Stimulated activated effector memory CD8-positive, alpha-beta T cell treated with anti-CD3 and anti-CD28 coated beads, Interleukin-12 subunit alpha, Interleukin-12 subunit beta, amount 100 ng/mL, for 72 hours (primary cell): ENCODE measurements around the gene SMIM35.

Experiments
- ATAC-seq: fragments of 150-1000 bp; cut with Tn5 transposase; 2 replicates; pipeline ENCODE4 v1.10.0; 2021
- DNase-seq, 2 donors: peaks; one replicate each; pipeline ENCODE4 v3.0.0; 2021 to 2022; ENCODE audit warnings: low spot score in 2 of 2
- H3K27ac Mint-ChIP-seq: one replicate; pipeline ENCODE4 v1.8.0; 2022; ENCODE audit warnings: mild to moderate bottlenecking, mixed read lengths
- H3K36me3 Mint-ChIP-seq: one replicate; pipeline ENCODE4 v1.8.0; 2022; ENCODE audit warnings: mild to moderate bottlenecking, mixed read lengths
- H3K4me1 Mint-ChIP-seq: one replicate; pipeline ENCODE4 v1.8.0; 2022; ENCODE audit warnings: mixed read lengths
- H3K4me3 Mint-ChIP-seq: one replicate; pipeline ENCODE4 v1.8.0; 2022; ENCODE audit warnings: mild to moderate bottlenecking, mixed read lengths
- H3K9me3 Mint-ChIP-seq: one replicate; pipeline ENCODE4 v1.8.0; 2022; ENCODE audit warnings: mixed read lengths

Gene SMIM35

GRCh38 chr11:118095967-118096367 is 9.2 kb upstream of the SMIM35 start:
- Mint-ChIP-seq H3K9me3 (no peaks in the 10 kb centered on the region), H3K36me3 (no peaks in the 10 kb centered on the region), H3K4me3 (no peak overlapping the region), H3K27ac (no peak overlapping the region), H3K4me1 (peaks cover 7% of the 10 kb centered on the region)
- DNase-seq (no peak), ATAC-seq (no peak)

GRCh38 chr11:118095493-118095892 is 8.7 kb upstream of the SMIM35 start:
- H3K36me3 Mint-ChIP-seq: no peaks in the 10 kb centered on the region
- H3K4me1 Mint-ChIP-seq: peaks cover 7% of the 10 kb centered on the region
- H3K9me3 Mint-ChIP-seq: no peaks in the 10 kb centered on the region
- H3K4me3 Mint-ChIP-seq: no peak overlapping the region
- no peak overlapping the region for H3K27ac Mint-ChIP-seq
- DNase-seq (no peak), ATAC-seq (no peak)

GRCh38 chr11:118092907-118093571 is 6.3 kb upstream of the SMIM35 start:
- DNase-seq (no peak), ATAC-seq (no peak)
- H3K36me3 Mint-ChIP-seq: no peaks in the 10 kb centered on the region
- no peak overlapping the region for H3K27ac Mint-ChIP-seq
- no peak overlapping the region for H3K4me3 Mint-ChIP-seq
- peaks cover 3% of the 10 kb centered on the region for H3K9me3 Mint-ChIP-seq
- H3K4me1 Mint-ChIP-seq: no peaks in the 10 kb centered on the region

- Mint-ChIP-seq H3K4me3 (no peak overlapping the region), H3K27ac (no peak overlapping the region), H3K36me3 (no peaks in the 10 kb centered on the region), H3K9me3 (peaks cover 10% of the 10 kb centered on the region), H3K4me1 (no peaks in the 10 kb centered on the region)
- ATAC-seq: no peak
- DNase-seq: no peak
These were observed 4.9 kb upstream of the SMIM35 start for GRCh38 chr11:118091690-118092089.

GRCh38 chr11:118090545-118091162 is 3.9 kb upstream of the SMIM35 start:
- DNase-seq (no peak), ATAC-seq (no peak)
- H3K36me3 Mint-ChIP-seq: no peaks in the 10 kb centered on the region
- no peak overlapping the region for H3K4me3 Mint-ChIP-seq
- no peak overlapping the region for H3K27ac Mint-ChIP-seq
- peaks cover 10% of the 10 kb centered on the region for H3K9me3 Mint-ChIP-seq
- no peaks in the 10 kb centered on the region for H3K4me1 Mint-ChIP-seq

GRCh38 chr11:118088531-118088930 is 1.8 kb upstream of the SMIM35 start:
- H3K9me3 Mint-ChIP-seq: peaks cover 10% of the 10 kb centered on the region
- H3K4me3 Mint-ChIP-seq: no peak overlapping the region
- DNase-seq (no peak), ATAC-seq (no peak)
- H3K36me3 Mint-ChIP-seq: no peaks in the 10 kb centered on the region
- peaks cover 5% of the 10 kb centered on the region for H3K4me1 Mint-ChIP-seq
- H3K27ac Mint-ChIP-seq: no peak overlapping the region

GRCh38 chr11:118087931-118088330 is 1.2 kb upstream of the SMIM35 start:
- no peak overlapping the region for H3K27ac Mint-ChIP-seq
- no peak for ATAC-seq
- no peak for DNase-seq
- H3K4me3 Mint-ChIP-seq: no peak overlapping the region
- peaks cover 5% of the 10 kb centered on the region for H3K4me1 Mint-ChIP-seq
- H3K9me3 Mint-ChIP-seq: peaks cover 10% of the 10 kb centered on the region
- no peaks in the 10 kb centered on the region for H3K36me3 Mint-ChIP-seq

- DNase-seq (no peak), ATAC-seq (no peak)
- peaks cover 25% of the 10 kb centered on the region for H3K4me1 Mint-ChIP-seq
- H3K4me3 Mint-ChIP-seq: no peak overlapping the region
- H3K9me3 Mint-ChIP-seq: peaks cover 10% of the 10 kb centered on the region
- no peaks in the 10 kb centered on the region for H3K36me3 Mint-ChIP-seq
- no peak overlapping the region for H3K27ac Mint-ChIP-seq
These were observed 2.1 kb downstream of the SMIM35 start for GRCh38 chr11:118084656-118085055.

- H3K36me3 Mint-ChIP-seq: no peaks in the 10 kb centered on the region
- DNase-seq (no peak), ATAC-seq (no peak)
- H3K27ac Mint-ChIP-seq: no peak overlapping the region
- H3K4me1 Mint-ChIP-seq: peaks cover 29% of the 10 kb centered on the region
- no peak overlapping the region for H3K4me3 Mint-ChIP-seq
- peaks cover 10% of the 10 kb centered on the region for H3K9me3 Mint-ChIP-seq
These were observed 2.5 kb downstream of the SMIM35 start for GRCh38 chr11:118084247-118084646.

- DNase-seq: no peak
- Mint-ChIP-seq H3K27ac (no peak overlapping the region), H3K36me3 (no peaks in the 10 kb centered on the region), H3K4me1 (peaks cover 37% of the 10 kb centered on the region), H3K9me3 (peaks cover 7% of the 10 kb centered on the region), H3K4me3 (no peak overlapping the region)
- ATAC-seq: no peak
These were observed 3.7 kb downstream of the SMIM35 start for GRCh38 chr11:118082880-118083552.

- DNase-seq: no peak
- no peaks in the 10 kb centered on the region for H3K9me3 Mint-ChIP-seq
- H3K27ac Mint-ChIP-seq: peak overlapping the region; percentile 70
These were observed 5.4 kb downstream of the SMIM35 start for GRCh38 chr11:118081241-118081958.

GRCh38 chr11:118080296-118080695 is 6.5 kb downstream of the SMIM35 start:
- ATAC-seq (no peak), DNase-seq (no peak)
- Mint-ChIP-seq H3K4me3 (no peak overlapping the region), H3K4me1 (peaks cover 44% of the 10 kb centered on the region), H3K36me3 (no peaks in the 10 kb centered on the region), H3K9me3 (no peaks in the 10 kb centered on the region), H3K27ac (peak overlapping the region; percentile 70)

More at GRCh38 chr11:118081241-118081958, 5.4 kb downstream of the SMIM35 start:
- Mint-ChIP-seq H3K4me1 (peaks cover 41% of the 10 kb centered on the region), H3K4me3 (no peak overlapping the region), H3K36me3 (no peaks in the 10 kb centered on the region)
- peak; percentile 53 for ATAC-seq

GRCh38 chr11:118079491-118079890 is 7.3 kb downstream of the SMIM35 start:
- Mint-ChIP-seq H3K36me3 (no peaks in the 10 kb centered on the region), H3K4me3 (no peak overlapping the region), H3K4me1 (peaks cover 44% of the 10 kb centered on the region), H3K9me3 (no peaks in the 10 kb centered on the region), H3K27ac (peak overlapping the region; percentile 70)
- ATAC-seq (peak; percentile 66), DNase-seq (no peak)

- H3K36me3 Mint-ChIP-seq: no peaks in the 10 kb centered on the region
- ATAC-seq: no peak
- DNase-seq: no peak
- H3K4me3 Mint-ChIP-seq: no peak overlapping the region
- H3K4me1 Mint-ChIP-seq: peaks cover 40% of the 10 kb centered on the region
- H3K9me3 Mint-ChIP-seq: no peaks in the 10 kb centered on the region
- H3K27ac Mint-ChIP-seq: peak overlapping the region; percentile 70
These were observed 7.8 kb downstream of the SMIM35 start for GRCh38 chr11:118078911-118079411.

- Mint-ChIP-seq H3K9me3 (no peaks in the 10 kb centered on the region), H3K4me3 (no peak within 1 kb of the TSS), H3K4me1 (peaks cover 39% of the 10 kb centered on the region), H3K36me3 (no peaks in the 10 kb centered on the region), H3K27ac (no peak within 1 kb of the TSS)
- ATAC-seq (no peak), DNase-seq (no peak)
These were observed 9.9 kb downstream of the SMIM35 start, which contains the start of gene TMPRSS4 for GRCh38 chr11:118076754-118077281. Gene TMPRSS4, plus strand, starts transcription at chr11:118077078. Its CDS starts 225 bp downstream, at chr11:118077303.
